WTC11 (cell line): ENCODE measurements around the gene ISM2. TPM values are rescaled to one million over a fixed set of nuclear protein-coding genes. Genes with fewer than 3 reads are reported as not detected.
A peak's percentile ranks its signal among the peaks of the same experiment; 100 is the strongest.

Experiments
- ATAC-seq: fragments of 200-7000 bp; cut with Tn5 transposase; 2 replicates; pipeline ENCODE4 v1.10.0; 2021; ENCODE audit warnings: mild to moderate bottlenecking, moderate library complexity
- CTCF ChIA-PET: fragments of 300-600 bp; sonication (Branson Sonifier 250); formaldehyde crosslinking; loops from one replicate; lab custom pipeline; 2021; ENCODE audit warnings: antibody characterized with exemption; lab: Charles Lee
- POLR2A ChIA-PET: fragments of 350-600 bp; sonication (Branson Sonifier 250); formaldehyde crosslinking; loops from one replicate; lab custom pipeline; 2021; ENCODE audit warnings: antibody characterized with exemption; lab: Charles Lee
- DNase-seq: peaks from one replicate; pipeline ENCODE4 v3.0.0; 2021; ENCODE audit warnings: low spot score
- H3K27ac Mint-ChIP-seq: 2 replicates; pipeline ENCODE4 v1.8.0; 2021; ENCODE audit warnings: mixed read lengths
- H3K27me3 Mint-ChIP-seq: 2 replicates; pipeline ENCODE4 v1.8.0; 2021; ENCODE audit warnings: low read depth, mild to moderate bottlenecking, moderate library complexity, mixed read lengths
- H3K36me3 Mint-ChIP-seq: 2 replicates; pipeline ENCODE4 v1.8.0; 2021; ENCODE audit warnings: mixed read lengths
- H3K4me1 Mint-ChIP-seq: 2 replicates; pipeline ENCODE4 v1.8.0; 2022; ENCODE audit warnings: mixed read lengths
- H3K4me3 Mint-ChIP-seq: 2 replicates; pipeline ENCODE4 v1.8.0; 2021; ENCODE audit warnings: mild to moderate bottlenecking, moderate library complexity, mixed read lengths
- H3K9me3 Mint-ChIP-seq: 2 replicates; pipeline ENCODE4 v1.8.0; 2021; ENCODE audit warnings: mixed read lengths
- ARID4B ChIP-seq: sonication (generic); formaldehyde crosslinking; IDR thresholded peaks from 2 replicates; pipeline ENCODE4 v1.8.0; 2023; ENCODE audit warnings: missing genetic modification reagents, mild to moderate bottlenecking, borderline replicate concordance
- CREM ChIP-seq: sonication (generic); formaldehyde crosslinking; IDR thresholded peaks from 2 replicates; pipeline ENCODE4 v1.8.1; 2022; ENCODE audit warnings: mild to moderate bottlenecking, missing genetic modification reagents, moderate library complexity
- E2F5 ChIP-seq: sonication (generic); formaldehyde crosslinking; IDR thresholded peaks from 2 replicates; pipeline ENCODE4 v1.8.1; 2022; ENCODE audit warnings: mild to moderate bottlenecking, moderate library complexity, missing genetic modification reagents
- JUN ChIP-seq: sonication (generic); formaldehyde crosslinking; IDR thresholded peaks from 2 replicates; pipeline ENCODE4 v1.8.0; 2023; ENCODE audit warnings: mild to moderate bottlenecking, missing genetic modification reagents
- KAT7 ChIP-seq: sonication (generic); formaldehyde crosslinking; IDR thresholded peaks from 2 replicates; pipeline ENCODE4 v1.8.1; 2023; ENCODE audit warnings: missing genetic modification reagents, mild to moderate bottlenecking, borderline replicate concordance
- PRDM15 ChIP-seq: sonication (generic); formaldehyde crosslinking; IDR thresholded peaks from 2 replicates; pipeline ENCODE4 v1.8.0; 2022; ENCODE audit warnings: missing genetic modification reagents
- SMAD4 ChIP-seq: sonication (generic); formaldehyde crosslinking; IDR thresholded peaks from 2 replicates; pipeline ENCODE4 v1.8.0; 2022; ENCODE audit warnings: mild to moderate bottlenecking, missing genetic modification reagents
- TP53 ChIP-seq: sonication (generic); formaldehyde crosslinking; IDR thresholded peaks from 2 replicates; pipeline ENCODE4 v1.8.1; 2023; ENCODE audit warnings: mild to moderate bottlenecking, missing genetic modification reagents
- ZNF121 ChIP-seq: sonication (generic); formaldehyde crosslinking; IDR thresholded peaks from 2 replicates; pipeline ENCODE4 v1.8.0; 2023; ENCODE audit warnings: missing genetic modification reagents
- ZNF263 ChIP-seq: sonication (generic); formaldehyde crosslinking; IDR thresholded peaks from 2 replicates; pipeline ENCODE4 v1.8.1; 2022; ENCODE audit warnings: low read depth, mild to moderate bottlenecking, moderate library complexity, missing genetic modification reagents
- ZNF281 ChIP-seq: sonication (generic); formaldehyde crosslinking; IDR thresholded peaks from 2 replicates; pipeline ENCODE4 v1.8.0; 2023; ENCODE audit warnings: mild to moderate bottlenecking, missing genetic modification reagents
- total RNA-seq: library from RNA; stranded (reverse); gene quantifications from 3 replicates; pipeline ENCODE4 v1.2.3, GENCODE V29; 2021
- TF ChIP-seq, protein P1 (sequence below): sonication (generic); formaldehyde crosslinking; IDR thresholded peaks from 2 replicates; pipeline ENCODE4 v1.8.0; 2022; ENCODE audit warnings: mild to moderate bottlenecking, missing genetic modification reagents
- TF ChIP-seq, protein P2 (sequence below): fragments of 250-450 bp; sonication (Bioruptor Pico); IDR thresholded peaks from 2 replicates; pipeline ENCODE4 v1.9.0; 2021; ENCODE audit warnings: moderate library complexity, mild to moderate bottlenecking, inconsistent platforms, borderline replicate concordance

The ISM2 gene
- total RNA-seq, 1 experiment from 2014 or later: 1.4 TPM

- TF ChIP-seq ARID4B (CRISPR knock-in tag) (no peak), CREM (CRISPR knock-in tag) (no peak), PRDM15 (no peak), SMAD4 (CRISPR knock-in tag) (no peak)
- TF ChIP-seq, protein P1, sequence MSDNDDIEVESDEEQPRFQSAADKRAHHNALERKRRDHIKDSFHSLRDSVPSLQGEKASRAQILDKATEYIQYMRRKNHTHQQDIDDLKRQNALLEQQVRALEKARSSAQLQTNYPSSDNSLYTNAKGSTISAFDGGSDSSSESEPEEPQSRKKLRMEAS (CRISPR knock-in tag): peak; percentile 9
Observed at GRCh38 chr14:77498984-77499527, 440 bp upstream of the ISM2 start (continued).

GRCh38 chr14:77495334-77495733 is 3.3 kb downstream of the ISM2 start:
- ChIA-PET POLR2A (no interaction called here), CTCF (no interaction called here)
- Mint-ChIP-seq H3K36me3 (no peaks in the 10 kb centered on the region), H3K4me3 (no peak overlapping the region), H3K27ac (no peak overlapping the region), H3K9me3 (no peaks in the 10 kb centered on the region), H3K4me1 (0 out of 2 replicates have a peak, but pooled peaks cover 7% of the 10 kb centered on the region), H3K27me3 (peaks cover 48% of the 10 kb centered on the region)
- DNase-seq: no peak
- no peak for ATAC-seq
- TF ChIP-seq KAT7 (CRISPR knock-in tag): no peak
- TF ChIP-seq E2F5 (CRISPR knock-in tag): no peak
- no peak for TF ChIP-seq ZNF121 (CRISPR knock-in tag)

DNA sequence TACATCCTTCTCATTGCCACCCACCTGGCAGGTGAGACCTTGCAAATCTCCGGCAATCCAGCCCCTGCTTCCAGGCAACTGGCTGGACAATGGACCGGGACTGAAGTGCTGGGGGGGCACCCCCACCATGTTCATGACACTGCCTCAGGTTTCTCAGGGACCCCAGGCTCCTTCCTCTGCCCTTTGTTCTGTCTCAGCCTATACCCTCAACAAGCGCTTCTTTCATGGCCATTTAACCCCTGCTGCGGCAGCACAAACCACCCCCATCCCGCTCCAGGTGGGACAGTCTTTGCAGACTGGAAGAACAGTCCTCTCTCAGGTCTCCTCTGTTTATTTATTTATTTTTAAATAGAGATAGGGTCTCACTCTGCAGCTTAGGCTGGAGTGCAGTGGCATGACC is 7.6 kb downstream of the ISM2 start:
- Mint-ChIP-seq H3K36me3 (no peaks in the 10 kb centered on the region), H3K27me3 (peaks cover 10% of the 10 kb centered on the region), H3K4me3 (no peak overlapping the region), H3K9me3 (no peaks in the 10 kb centered on the region), H3K4me1 (no peaks in the 10 kb centered on the region), H3K27ac (no peak overlapping the region)
- CTCF ChIA-PET: no interaction called here
- POLR2A ChIA-PET: no interaction called here
- ATAC-seq (peak; percentile 28; the same call in 1 of the 2 replicates), DNase-seq (no peak)
- TF ChIP-seq ZNF281 (CRISPR knock-in tag) (no peak), ZNF263 (no peak), TP53 (CRISPR knock-in tag) (no peak), JUN (CRISPR knock-in tag) (no peak), E2F5 (CRISPR knock-in tag) (no peak)
- TF ChIP-seq, protein P1 (CRISPR knock-in tag): no peak
- TF ChIP-seq, protein P2, sequence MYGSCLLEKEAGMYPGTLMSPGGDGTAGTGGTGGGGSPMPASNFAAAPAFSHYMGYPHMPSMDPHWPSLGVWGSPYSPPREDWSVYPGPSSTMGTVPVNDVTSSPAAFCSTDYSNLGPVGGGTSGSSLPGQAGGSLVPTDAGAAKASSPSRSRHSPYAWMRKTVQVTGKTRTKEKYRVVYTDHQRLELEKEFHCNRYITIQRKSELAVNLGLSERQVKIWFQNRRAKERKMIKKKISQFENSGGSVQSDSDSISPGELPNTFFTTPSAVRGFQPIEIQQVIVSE (CRISPR knock-in tag): no peak
